ENCODE results near the gene RRAGC. TPM values are rescaled to one million over a fixed set of nuclear protein-coding genes. Genes with fewer than 3 reads are reported as not detected.

Gene RRAGC
- polyA plus RNA-seq, 3 donors: 6.6 to 10.4 (median 8.0) TPM

GRCh38 chr1:38790422-38791163 lies 69.0 kb downstream of the RRAGC start:
- no peaks in the 10 kb centered on the region for H3K4me1 ChIP-seq (ENCODE audit: control insufficient read depth in 1 of 2, insufficient read depth in 2 of 2, low read length in 2 of 2)
- H3K9me3 ChIP-seq (replicated peaks in 1 of 2; ENCODE audit: control insufficient read depth in 1 of 2, insufficient read depth in 1 of 2, low read length in 2 of 2): peaks cover 12 to 17% of the 10 kb centered on the region in 2 donors
- peaks cover 18 to 35% (median 28%) of the 10 kb centered on the region in 3 donors for H3K27me3 Mint-ChIP-seq (ENCODE audit: low read depth in 3 of 3)
- no peak overlapping the region for H2AFZ ChIP-seq (ENCODE audit: insufficient read depth, low read depth, low read length, poor library complexity, severe bottlenecking)
- no peaks in the 10 kb centered on the region for H3K79me2 ChIP-seq (ENCODE audit: insufficient read depth, low read length)
- no peaks in the 10 kb centered on the region for H3K36me3 Mint-ChIP-seq
- no peak overlapping the region for H3K4me2 ChIP-seq (replicated peaks; ENCODE audit: extremely low read depth, low read length, poor library complexity, severe bottlenecking)
- no peak overlapping the region for H3K4me3 ChIP-seq (replicated peaks in 1 of 3; ENCODE audit: low read depth in 2 of 3, low read length in 3 of 3)
- H4K20me1 ChIP-seq (ENCODE audit: insufficient read depth, low read length): no peaks in the 10 kb centered on the region
- no peak overlapping the region for H3K4me3 Mint-ChIP-seq
- peaks cover 6% of the 10 kb centered on the region for H3K4me1 Mint-ChIP-seq
- no peak overlapping the region for H3K27ac ChIP-seq (ENCODE audit: low read depth in 1 of 2, low read length in 2 of 2)
- H3K9me3 Mint-ChIP-seq: peaks cover 0 to 25% (median 13%) of the 10 kb centered on the region in 7 donors
- peaks cover 9 to 15% of the 10 kb centered on the region in 2 donors for H3K27me3 ChIP-seq (ENCODE audit: control insufficient read depth in 2 of 2, insufficient read depth in 2 of 2, low read length in 2 of 2)
- H3K27ac Mint-ChIP-seq: no peak overlapping the region
- H3K36me3 ChIP-seq (replicated peaks in 1 of 2; ENCODE audit: control insufficient read depth in 1 of 2, insufficient read depth in 2 of 2, low read length in 2 of 2): no peaks in the 10 kb centered on the region
- TF ChIP-seq CTCF (IDR thresholded peaks at IDR 0.05): no peak
- no peak overlapping the region for H3K9ac ChIP-seq (ENCODE audit: insufficient read depth, low read length, poor library complexity, severe bottlenecking)
- intact Hi-C loops (cut with micrococcal nuclease): no loop called here
- WGBS (ENCODE audit: insufficient coverage): no CpG with 5 or more reads among the region's 6 CpGs
- DNase-seq: no peak

GRCh38 chr1:38789498-38790169 lies 69.9 kb downstream of the RRAGC start:
- Mint-ChIP-seq H3K4me3 (no peak overlapping the region), H3K9me3 (peaks cover 0 to 21% (median 12%) of the 10 kb centered on the region in 7 donors), H3K27me3 (ENCODE audit: low read depth in 3 of 3) (peaks cover 21 to 41% (median 30%) of the 10 kb centered on the region in 3 donors), H3K4me1 (peaks cover 6% of the 10 kb centered on the region), H3K27ac (no peak overlapping the region), H3K36me3 (no peaks in the 10 kb centered on the region)
- Histone ChIP-seq H4K20me1 (ENCODE audit: insufficient read depth, low read length) (no peaks in the 10 kb centered on the region), H3K4me3 (replicated peaks in 1 of 3; ENCODE audit: low read depth in 2 of 3, low read length in 3 of 3) (no peak overlapping the region), H2AFZ (ENCODE audit: insufficient read depth, low read depth, low read length, poor library complexity, severe bottlenecking) (no peak overlapping the region), H3K27ac (ENCODE audit: low read depth in 1 of 2, low read length in 2 of 2) (no peak overlapping the region), H3K79me2 (ENCODE audit: insufficient read depth, low read length) (no peaks in the 10 kb centered on the region), H3K4me2 (replicated peaks; ENCODE audit: extremely low read depth, low read length, poor library complexity, severe bottlenecking) (no peak overlapping the region), H3K4me1 (ENCODE audit: control insufficient read depth in 1 of 2, insufficient read depth in 2 of 2, low read length in 2 of 2) (no peaks in the 10 kb centered on the region), H3K36me3 (replicated peaks in 1 of 2; ENCODE audit: control insufficient read depth in 1 of 2, insufficient read depth in 2 of 2, low read length in 2 of 2) (no peaks in the 10 kb centered on the region), H3K9me3 (replicated peaks in 1 of 2; ENCODE audit: control insufficient read depth in 1 of 2, insufficient read depth in 1 of 2, low read length in 2 of 2) (peaks cover 12 to 17% of the 10 kb centered on the region in 2 donors), H3K9ac (ENCODE audit: insufficient read depth, low read length, poor library complexity, severe bottlenecking) (no peak overlapping the region), H3K27me3 (ENCODE audit: control insufficient read depth in 2 of 2, insufficient read depth in 2 of 2, low read length in 2 of 2) (peaks cover 9 to 22% of the 10 kb centered on the region in 2 donors)
- intact Hi-C loops (cut with micrococcal nuclease): no loop called here
- DNase-seq: no peak
- no peak for TF ChIP-seq CTCF (IDR thresholded peaks at IDR 0.05)
- 100% methylated on average over 1 of the region's 5 CpGs for WGBS (ENCODE audit: insufficient coverage)
